HUES6 (cell line): ENCODE measurements around the gene WNK2.
A peak's percentile ranks its signal among the peaks of the same experiment; 100 is the strongest.

Experiments
- H3K27ac ChIP-seq: 2 replicates; pipeline ENCODE4 v1.7.0; 2013; ENCODE audit warnings: low read depth, mild to moderate bottlenecking, low read length, inconsistent platforms
- H3K27me3 ChIP-seq: 2 replicates; pipeline ENCODE4 v1.6.1; 2013; ENCODE audit warnings: low read length; ENCODE audit not compliant: control insufficient read depth, insufficient read depth
- H3K36me3 ChIP-seq: 2 replicates; pipeline ENCODE4 v1.6.1; 2013; ENCODE audit warnings: low read length; ENCODE audit not compliant: control insufficient read depth, insufficient read depth
- H3K4me1 ChIP-seq: 2 replicates; pipeline ENCODE4 v1.6.1; 2013; ENCODE audit warnings: low read length; ENCODE audit not compliant: control insufficient read depth, insufficient read depth
- H3K4me3 ChIP-seq: 2 replicates; pipeline ENCODE4 v1.5.1; 2013; ENCODE audit warnings: low read depth, low read length
- H3K9ac ChIP-seq: one replicate; pipeline ENCODE4 v1.6.1; 2013; ENCODE audit warnings: mild to moderate bottlenecking, low read length
- H3K9me3 ChIP-seq: 2 replicates; pipeline ENCODE4 v1.6.1; 2013; ENCODE audit warnings: low read depth, low read length; ENCODE audit not compliant: control insufficient read depth, insufficient read depth

WNK2 gene

GRCh38 chr9:93287189-93287552 is 103.2 kb downstream of the WNK2 start:
- Histone ChIP-seq H3K27me3 (no peaks in the 10 kb centered on the region), H3K27ac (no peak overlapping the region), H3K4me1 (no peaks in the 10 kb centered on the region), H3K9me3 (no peaks in the 10 kb centered on the region), H3K4me3 (no peak overlapping the region), H3K36me3 (no peaks in the 10 kb centered on the region), H3K9ac (no peak overlapping the region)

DNA sequence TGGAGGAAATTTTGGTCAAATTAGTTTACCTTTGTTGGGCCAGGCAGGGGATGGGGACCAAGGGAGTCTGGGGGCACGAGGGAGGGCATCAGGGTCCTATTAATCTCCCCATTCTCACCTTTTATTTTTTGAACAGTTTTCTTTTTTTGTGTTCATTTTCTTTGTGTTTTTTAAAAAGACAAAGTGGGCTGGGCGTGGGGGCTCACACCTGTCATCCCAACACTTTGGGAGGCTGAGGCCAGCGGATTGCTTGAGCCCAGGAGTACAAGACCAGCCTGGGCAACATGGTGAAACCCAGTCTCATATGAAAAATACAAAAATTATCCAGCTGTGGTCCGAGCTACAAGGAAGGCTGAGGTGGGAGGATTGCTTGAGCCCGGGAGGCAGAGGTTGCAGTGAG is 103.7 kb downstream of the WNK2 start:
- Histone ChIP-seq H3K4me3 (no peak overlapping the region), H3K9me3 (no peaks in the 10 kb centered on the region), H3K27me3 (no peaks in the 10 kb centered on the region), H3K4me1 (no peaks in the 10 kb centered on the region), H3K9ac (no peak overlapping the region), H3K36me3 (no peaks in the 10 kb centered on the region; the same call in 1 of the 2 replicates), H3K27ac (no peak overlapping the region)

- no peak overlapping the region for H3K9ac ChIP-seq
- H3K27me3 ChIP-seq: no peaks in the 10 kb centered on the region
- no peaks in the 10 kb centered on the region for H3K9me3 ChIP-seq
- H3K4me1 ChIP-seq: no peaks in the 10 kb centered on the region
- H3K4me3 ChIP-seq: no peak overlapping the region
- H3K27ac ChIP-seq: no peak overlapping the region
- no peaks in the 10 kb centered on the region; the same call in 1 of the 2 replicates for H3K36me3 ChIP-seq
These were observed 104.4 kb downstream of the WNK2 start for GRCh38 chr9:93288341-93288740.

GRCh38 chr9:93288891-93289883 is 105.2 kb downstream of the WNK2 start:
- Histone ChIP-seq H3K4me3 (no peak overlapping the region), H3K27me3 (no peaks in the 10 kb centered on the region), H3K9ac (no peak overlapping the region), H3K27ac (peak overlapping the region; percentile 64; the same call in 1 of the 2 replicates), H3K36me3 (no peaks in the 10 kb centered on the region; the same call in 1 of the 2 replicates), H3K4me1 (no peaks in the 10 kb centered on the region), H3K9me3 (no peaks in the 10 kb centered on the region)

GRCh38 chr9:93290495-93291434 is 106.8 kb downstream of the WNK2 start:
- no peaks in the 10 kb centered on the region for H3K27me3 ChIP-seq
- H3K9ac ChIP-seq: no peak overlapping the region
- H3K36me3 ChIP-seq: no peaks in the 10 kb centered on the region; the same call in 1 of the 2 replicates
- no peaks in the 10 kb centered on the region for H3K9me3 ChIP-seq
- no peak overlapping the region for H3K4me3 ChIP-seq
- H3K27ac ChIP-seq: no peak overlapping the region
- H3K4me1 ChIP-seq: no peaks in the 10 kb centered on the region

- Histone ChIP-seq H3K27ac (no peak overlapping the region), H3K4me3 (no peak overlapping the region), H3K4me1 (no peaks in the 10 kb centered on the region), H3K9ac (no peak overlapping the region), H3K9me3 (no peaks in the 10 kb centered on the region), H3K36me3 (no peaks in the 10 kb centered on the region; the same call in 1 of the 2 replicates), H3K27me3 (no peaks in the 10 kb centered on the region)
These were observed 107.8 kb downstream of the WNK2 start for GRCh38 chr9:93291536-93292287.

GRCh38 chr9:93292288-93292615 is 108.3 kb downstream of the WNK2 start:
- no peak overlapping the region for H3K4me3 ChIP-seq
- H3K27ac ChIP-seq: no peak overlapping the region
- no peaks in the 10 kb centered on the region for H3K4me1 ChIP-seq
- H3K27me3 ChIP-seq: no peaks in the 10 kb centered on the region
- H3K9me3 ChIP-seq: no peaks in the 10 kb centered on the region
- H3K36me3 ChIP-seq: no peaks in the 10 kb centered on the region; the same call in 1 of the 2 replicates
- H3K9ac ChIP-seq: no peak overlapping the region

- Histone ChIP-seq H3K4me1 (no peaks in the 10 kb centered on the region), H3K4me3 (no peak overlapping the region), H3K27me3 (no peaks in the 10 kb centered on the region), H3K27ac (no peak overlapping the region), H3K9ac (no peak overlapping the region), H3K9me3 (no peaks in the 10 kb centered on the region), H3K36me3 (peaks cover under 1% of the 10 kb centered on the region; the same call in 1 of the 2 replicates)
These were observed 108.9 kb downstream of the WNK2 start for GRCh38 chr9:93292664-93293328.

GRCh38 chr9:93294011-93294410 is 110.1 kb downstream of the WNK2 start:
- no peaks in the 10 kb centered on the region for H3K9me3 ChIP-seq
- no peak overlapping the region for H3K9ac ChIP-seq

DNA sequence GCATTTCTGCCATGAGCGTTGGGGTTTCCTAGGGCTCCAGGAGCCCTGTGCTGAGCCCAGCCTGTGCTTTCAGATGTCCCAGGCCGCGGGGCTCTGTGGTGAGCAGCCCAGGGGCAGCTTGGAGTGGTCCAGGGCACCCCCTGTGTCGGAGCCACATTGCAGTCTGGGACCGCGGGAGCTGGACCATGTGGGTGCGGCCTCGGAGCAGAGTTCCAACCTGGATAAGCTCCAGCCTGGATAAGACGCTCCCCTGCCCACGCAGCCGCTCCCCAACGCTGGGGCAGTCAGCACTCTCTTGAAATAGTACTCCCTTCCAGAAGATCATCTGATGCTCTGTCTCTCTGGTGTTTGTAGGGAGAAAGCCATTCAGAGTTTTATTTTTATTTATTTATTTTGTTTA is 111.1 kb downstream of the WNK2 start:
- Histone ChIP-seq H3K27me3 (no peaks in the 10 kb centered on the region), H3K36me3 (peaks cover 13% of the 10 kb centered on the region), H3K9me3 (no peaks in the 10 kb centered on the region), H3K4me3 (no peak overlapping the region), H3K9ac (no peak overlapping the region), H3K4me1 (no peaks in the 10 kb centered on the region), H3K27ac (no peak overlapping the region)

More at GRCh38 chr9:93294011-93294410, 110.1 kb downstream of the WNK2 start:
- Histone ChIP-seq H3K4me3 (no peak overlapping the region), H3K27me3 (no peaks in the 10 kb centered on the region), H3K36me3 (peaks cover 12% of the 10 kb centered on the region), H3K4me1 (no peaks in the 10 kb centered on the region), H3K27ac (no peak overlapping the region)
